Esophagus muscularis mucosa (tissue), 3 donors: ENCODE data around the gene ALG1.

ENCODE experiments used
- POLR2A ChIP-seq: fragments of 450-650 bp; IDR thresholded peaks from one replicate; pipeline ENCODE4 v1.6.1; 2017; ENCODE audit warnings: antibody characterized with exemption, moderate library complexity, mild to moderate bottlenecking, low read depth
- TF ChIP-seq, protein P1 (sequence below), 3 experiments: fragments of 200-600 bp in 2 of 3; fragments of 450-650 bp in 1 of 3; sonication (generic) in 2 of 3; IDR thresholded peaks; one replicate each; pipeline ENCODE4 v1.5.1; 2017 to 2019; ENCODE audit warnings: antibody characterized with exemption in 3 of 3, mild to moderate bottlenecking in 2 of 3, moderate library complexity in 1 of 3

GRCh38 chr16:5071681-5072333, at the start of gene ALG1:
- TF ChIP-seq, protein P1, sequence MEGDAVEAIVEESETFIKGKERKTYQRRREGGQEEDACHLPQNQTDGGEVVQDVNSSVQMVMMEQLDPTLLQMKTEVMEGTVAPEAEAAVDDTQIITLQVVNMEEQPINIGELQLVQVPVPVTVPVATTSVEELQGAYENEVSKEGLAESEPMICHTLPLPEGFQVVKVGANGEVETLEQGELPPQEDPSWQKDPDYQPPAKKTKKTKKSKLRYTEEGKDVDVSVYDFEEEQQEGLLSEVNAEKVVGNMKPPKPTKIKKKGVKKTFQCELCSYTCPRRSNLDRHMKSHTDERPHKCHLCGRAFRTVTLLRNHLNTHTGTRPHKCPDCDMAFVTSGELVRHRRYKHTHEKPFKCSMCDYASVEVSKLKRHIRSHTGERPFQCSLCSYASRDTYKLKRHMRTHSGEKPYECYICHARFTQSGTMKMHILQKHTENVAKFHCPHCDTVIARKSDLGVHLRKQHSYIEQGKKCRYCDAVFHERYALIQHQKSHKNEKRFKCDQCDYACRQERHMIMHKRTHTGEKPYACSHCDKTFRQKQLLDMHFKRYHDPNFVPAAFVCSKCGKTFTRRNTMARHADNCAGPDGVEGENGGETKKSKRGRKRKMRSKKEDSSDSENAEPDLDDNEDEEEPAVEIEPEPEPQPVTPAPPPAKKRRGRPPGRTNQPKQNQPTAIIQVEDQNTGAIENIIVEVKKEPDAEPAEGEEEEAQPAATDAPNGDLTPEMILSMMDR (IDR thresholded peaks at IDR 0.05), result peak in 1 of 3 experiments; percentile 28
- TF ChIP-seq POLR2A, result peak; percentile 49
